GM19463 (cell line): Measurements from ENCODE around the gene MRPS15.
"Not testable (repeated sequence)": the region's sequence is repeated elsewhere in the genome, so short reads cannot be mapped to it uniquely, and the experiment has no call there.

ENCODE experiments used
- ATAC-seq: cut with Tn5 transposase; IDR thresholded peaks from one replicate; pipeline ENCODE4 v1.9.1; 2021; ENCODE audit warnings: mild to moderate bottlenecking, moderate library complexity; ENCODE audit not compliant: unreplicated experiment

The MRPS15 gene

GRCh38 chr1:36463803-36464604, at the start of gene MRPS15:
MRPS15 (minus strand) TSS chr1:36464384; CDS start chr1:36464275, 109 bp downstream.
- peak; percentile 94 for ATAC-seq

- no peak for ATAC-seq
Observed at GRCh38 chr1:36512842-36513241, 48.7 kb upstream of the MRPS15 start.

- no peak for ATAC-seq
Observed at GRCh38 chr1:36511804-36512798, 47.9 kb upstream of the MRPS15 start.

GRCh38 chr1:36511220-36511619, 47.0 kb upstream of the MRPS15 start:
- ATAC-seq: not testable (repeated sequence)

- no peak for ATAC-seq
Observed at GRCh38 chr1:36510418-36510817, 46.2 kb upstream of the MRPS15 start.

- ATAC-seq: no peak
Observed at GRCh38 chr1:36508257-36508656, 44.1 kb upstream of the MRPS15 start.

- ATAC-seq: no peak
Observed at GRCh38 chr1:36506276-36506920, 42.2 kb upstream of the MRPS15 start.

- no peak for ATAC-seq
Observed at GRCh38 chr1:36503733-36504132, 39.5 kb upstream of the MRPS15 start.

GRCh38 chr1:36503159-36503558, 39.0 kb upstream of the MRPS15 start:
- no peak for ATAC-seq

GRCh38 chr1:36502616-36503015, 38.4 kb upstream of the MRPS15 start:
- no peak for ATAC-seq

GRCh38 chr1:36501911-36502310, 37.7 kb upstream of the MRPS15 start:
- ATAC-seq: not testable (repeated sequence)

- no peak for ATAC-seq
Observed at GRCh38 chr1:36497207-36497606, 33.0 kb upstream of the MRPS15 start.

GRCh38 chr1:36494971-36495370, 30.8 kb upstream of the MRPS15 start:
- ATAC-seq: no peak

- ATAC-seq: no peak
Observed at GRCh38 chr1:36493524-36493923, 29.3 kb upstream of the MRPS15 start.

- no peak for ATAC-seq
Observed at GRCh38 chr1:36492491-36492890, 28.3 kb upstream of the MRPS15 start.

- not testable (repeated sequence) for ATAC-seq
Observed at GRCh38 chr1:36489258-36490051, 25.3 kb upstream of the MRPS15 start.

GRCh38 chr1:36487906-36488305, 23.7 kb upstream of the MRPS15 start:
- ATAC-seq: no peak

GRCh38 chr1:36487336-36487725, 23.1 kb upstream of the MRPS15 start:
- not testable (repeated sequence) for ATAC-seq

- no peak for ATAC-seq
Observed at GRCh38 chr1:36486439-36487335, 22.5 kb upstream of the MRPS15 start.
